A549 (cell line): Measurements from ENCODE around the gene UNC13A. TPM values are rescaled to one million over a fixed set of nuclear protein-coding genes. Genes with fewer than 3 reads are reported as not detected.
"Not testable (repeated sequence)": the region's sequence is repeated elsewhere in the genome, so short reads cannot be mapped to it uniquely, and the experiment has no call there.

Experiments
- ATAC-seq, 2 experiments: fragments of 200-7000 bp in 1 of 2; fragments of >200 bp in 1 of 2; cut with Nextera tagmentation in 1 of 2; cut with Tn5 transposase in 1 of 2; 3 replicates each; pipeline versions ENCODE4 v1.8.0 to v1.9.1; 2018 to 2020; ENCODE audit warnings: mild to moderate bottlenecking in 1 of 2, moderate library complexity in 1 of 2
- CTCF ChIA-PET: fragments of 300-600 bp; sonication (Branson Sonifier 250); formaldehyde crosslinking; extraction: SDS; loops from one replicate; lab custom pipeline; 2021; ENCODE audit warnings: antibody characterized with exemption, inconsistent platforms; lab: Yijun Ruan, JAX
- POLR2A ChIA-PET: fragments of 350-600 bp; formaldehyde crosslinking; extraction: SDS; loops from one replicate; lab custom pipeline; 2021; ENCODE audit warnings: antibody characterized with exemption, inconsistent platforms; lab: Yijun Ruan, JAX
- DNase-seq, 2 experiments: peaks; one replicate each; pipeline versions ENCODE4 v3.0.0 to v3.0.0-alpha.2; 2011 to 2016; ENCODE audit warnings: low read depth in 1 of 2, low spot score in 1 of 2
- FAIRE-seq: peaks from 2 replicates; lab custom pipeline; 2011; peaks lifted over from hg19 to GRCh38; lab: Jason Lieb, UNC
- H3K27ac ChIP-seq, 2 experiments: fragments of >200 bp; sonication (Bioruptor Twin); formaldehyde crosslinking; 3 replicates each; pipeline ENCODE4 v1.5.1; 2016 to 2017
- H3K4me1 ChIP-seq: fragments of >200 bp; sonication (Bioruptor Twin); formaldehyde crosslinking; 3 replicates; pipeline ENCODE4 v1.6.1; 2016
- H3K4me2 ChIP-seq: fragments of >200 bp; sonication (Bioruptor Twin); formaldehyde crosslinking; 3 replicates; pipeline ENCODE4 v1.6.1; 2016
- H3K4me3 ChIP-seq: fragments of >200 bp; sonication (Bioruptor Twin); formaldehyde crosslinking; 3 replicates; pipeline ENCODE4 v1.5.1; 2016
- H3K9me3 ChIP-seq: fragments of >200 bp; sonication (Bioruptor Twin); formaldehyde crosslinking; 3 replicates; pipeline ENCODE4 v1.6.1; 2016
- CEBPB ChIP-seq, 2 experiments: fragments of >200 bp in 1 of 2; sonication (Bioruptor Twin) in 1 of 2; formaldehyde crosslinking in 1 of 2; IDR thresholded peaks; 2 replicates each; pipeline ENCODE4 v1.6.1; 2012 to 2016
- CHD2 ChIP-seq: fragments of 150-350 bp; IDR thresholded peaks from 2 replicates; pipeline ENCODE4 v1.6.1; 2014; ENCODE audit warnings: low read length; ENCODE audit not compliant: partially characterized antibody
- EHMT2 ChIP-seq: fragments of 200-600 bp; sonication (generic); IDR thresholded peaks from 2 replicates; pipeline ENCODE4 v1.6.1; 2016; ENCODE audit warnings: antibody characterized with exemption, low read depth, mild to moderate bottlenecking, moderate library complexity
- ESRRA ChIP-seq: fragments of 150-350 bp; IDR thresholded peaks from 2 replicates; pipeline ENCODE4 v1.6.1; 2014; ENCODE audit warnings: mild to moderate bottlenecking, low read length, borderline replicate concordance
- GATA3 ChIP-seq: IDR thresholded peaks from 2 replicates; pipeline ENCODE4 v1.6.1; 2012; ENCODE audit warnings: borderline replicate concordance
- HEYL ChIP-seq: fragments of 250-450 bp; sonication (Bioruptor Pico); IDR thresholded peaks from 2 replicates; pipeline ENCODE4 v1.8.0; 2021; ENCODE audit warnings: mild to moderate bottlenecking, moderate library complexity
- HOXA7 ChIP-seq: fragments of 250-450 bp; sonication (Bioruptor Pico); IDR thresholded peaks from 2 replicates; pipeline ENCODE4 v1.5.0; 2020; ENCODE audit warnings: mild to moderate bottlenecking, moderate library complexity
- HOXB13 ChIP-seq: fragments of 250-450 bp; sonication (Bioruptor Pico); IDR thresholded peaks from 2 replicates; pipeline ENCODE4 v1.5.0; 2020; ENCODE audit warnings: low read depth, mild to moderate bottlenecking, moderate library complexity
- JUN ChIP-seq, 2 experiments: fragments of >200 bp; sonication (Bioruptor Twin); formaldehyde crosslinking; IDR thresholded peaks; 2 replicates in 1 of 2; 3 replicates in 1 of 2; pipeline ENCODE4 v1.6.1; 2016 to 2017
- JUNB ChIP-seq: fragments of >200 bp; sonication (Bioruptor Twin); formaldehyde crosslinking; IDR thresholded peaks from 2 replicates; pipeline ENCODE4 v1.6.1; 2016
- KDM5A ChIP-seq: fragments of 200-600 bp; sonication (generic); IDR thresholded peaks from 2 replicates; pipeline ENCODE4 v1.6.1; 2016; ENCODE audit warnings: antibody characterized with exemption, mild to moderate bottlenecking
- MAFK ChIP-seq: fragments of 450-650 bp; IDR thresholded peaks from 2 replicates; pipeline ENCODE4 v1.6.1; 2014; ENCODE audit not compliant: partially characterized antibody
- MYC ChIP-seq: IDR thresholded peaks from 2 replicates; pipeline ENCODE4 v1.6.1; 2012; ENCODE audit warnings: mild to moderate bottlenecking, inconsistent platforms, low read length, improper control_type of control experiment, borderline replicate concordance
- NR3C1 ChIP-seq: fragments of >200 bp; sonication (Bioruptor Twin); formaldehyde crosslinking; IDR thresholded peaks from 3 replicates; pipeline ENCODE4 v1.6.1; 2017
- POLR2A ChIP-seq: IDR thresholded peaks from 2 replicates; pipeline ENCODE4 v1.6.1; 2012; ENCODE audit warnings: mild to moderate bottlenecking, low read length
- RAD21 ChIP-seq, 2 experiments: fragments of >200 bp in 1 of 2; sonication (Bioruptor Twin) in 1 of 2; formaldehyde crosslinking in 1 of 2; IDR thresholded peaks in 1 of 2; conservative IDR thresholded peaks in 1 of 2; 2 replicates in 1 of 2; 3 replicates in 1 of 2; pipeline ENCODE4 v1.6.1; 2012 to 2018; ENCODE audit warnings: inconsistent platforms in 1 of 2
- RNF2 ChIP-seq: fragments of 200-600 bp; sonication (generic); IDR thresholded peaks from 2 replicates; pipeline ENCODE4 v1.6.1; 2016; ENCODE audit warnings: low read depth, mild to moderate bottlenecking, antibody characterized with exemption, moderate library complexity, borderline replicate concordance
- SMC3 ChIP-seq: fragments of >200 bp; sonication (Bioruptor Twin); formaldehyde crosslinking; IDR thresholded peaks from 3 replicates; pipeline ENCODE4 v1.6.1; 2018; ENCODE audit warnings: inconsistent platforms
- TP53 ChIP-seq: fragments of 250-450 bp; sonication (Bioruptor Pico); IDR thresholded peaks from 2 replicates; pipeline ENCODE4 v1.5.0; 2021; ENCODE audit warnings: mild to moderate bottlenecking, moderate library complexity
- ZC3H11A ChIP-seq: fragments of 450-650 bp; IDR thresholded peaks from 2 replicates; pipeline ENCODE4 v1.6.1; 2014; ENCODE audit warnings: antibody characterized with exemption, mild to moderate bottlenecking
- ZSCAN20 ChIP-seq: fragments of 250-450 bp; sonication (Bioruptor Pico); IDR thresholded peaks from 2 replicates; pipeline ENCODE4 v1.8.0; 2022; ENCODE audit warnings: mild to moderate bottlenecking, moderate library complexity
- WGBS: methylation state at CpG from one replicate; pipeline ENCODE4 v1.1.6; 2017; ENCODE audit errors: missing lambda C conversion rate; 5-methylcytosine and 5-hydroxymethylcytosine counted together
- polyA plus RNA-seq, 4 experiments: library from polyadenylated mRNA; depleted of rRNA in 3 of 4; stranded (reverse); fragments of >200 nt; fragmentation: RNase III in 1 of 4; extraction: RNeasy Plus Mini Kit Qiagen cat#74134 plus additional on column Dnase treatment in 1 of 4; gene quantifications; 2 replicates in 3 of 4; 3 replicates in 1 of 4; pipeline ENCODE4 v1.2.3, GENCODE V29; 2011 to 2017
- TF ChIP-seq, protein P1 (sequence below): fragments of >200 bp; sonication (Bioruptor Twin); formaldehyde crosslinking; IDR thresholded peaks from 2 replicates; pipeline ENCODE4 v1.6.1; 2016
- TF ChIP-seq, protein P2 (sequence below): fragments of 250-450 bp; sonication (Bioruptor Pico); IDR thresholded peaks from 2 replicates; pipeline ENCODE4 v1.5.0; 2021; ENCODE audit warnings: mild to moderate bottlenecking, moderate library complexity, borderline replicate concordance
- TF ChIP-seq, protein P3 (sequence below): IDR thresholded peaks from 2 replicates; pipeline ENCODE4 v1.6.1; 2012

The UNC13A gene
- polyA plus RNA-seq, 2 of the 4 experiments (the other 2 are of a cell fraction), result 3.1 to 4.2 TPM

DNA sequence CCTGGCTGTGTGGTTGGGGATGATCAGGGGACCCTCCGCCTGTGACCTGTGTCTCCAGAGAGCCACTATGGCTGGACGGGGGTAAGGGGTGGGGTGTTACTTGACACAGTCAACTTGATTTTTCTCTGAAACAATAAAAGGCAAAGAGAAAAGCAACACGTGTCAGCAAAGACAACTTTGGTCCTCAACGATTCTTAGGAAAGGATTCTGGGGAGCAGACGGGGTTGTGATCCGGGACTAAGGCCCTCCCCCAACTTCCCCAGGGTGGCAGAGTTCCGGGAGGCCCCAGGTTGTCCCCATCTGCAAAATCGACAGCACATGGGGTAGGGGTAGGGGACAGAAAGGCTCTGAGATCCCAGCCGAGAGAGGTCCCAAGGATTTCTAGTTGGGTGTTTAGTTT, 86.5 kb downstream of the UNC13A start:
- FAIRE-seq, result no peak
- H3K4me1 ChIP-seq, result peaks cover 6% of the 10 kb centered on the region; the same call in 2 of the 3 replicates
- 41% methylated on average over 8 of the region's 9 CpGs for WGBS
- CTCF ChIA-PET, result no interaction called here
- no peak overlapping the region for H3K4me2 ChIP-seq
- 0 out of 6 replicates have a peak overlapping the region, but pooled peaks of 1 of the 2 experiments have one; percentile 18 for H3K27ac ChIP-seq
- TF ChIP-seq HEYL (CRISPR knock-in tag) (no peak), ZC3H11A (no peak), POLR2A (no peak), NR3C1 (no peak)
- TF ChIP-seq, protein P1, sequence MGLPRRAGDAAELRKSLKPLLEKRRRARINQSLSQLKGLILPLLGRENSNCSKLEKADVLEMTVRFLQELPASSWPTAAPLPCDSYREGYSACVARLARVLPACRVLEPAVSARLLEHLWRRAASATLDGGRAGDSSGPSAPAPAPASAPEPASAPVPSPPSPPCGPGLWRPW, result no peak
- POLR2A ChIA-PET, result no interaction called here
- ATAC-seq, result no peak
- no peak overlapping the region for H3K4me3 ChIP-seq
- DNase-seq, result no peak
- no peaks in the 10 kb centered on the region for H3K9me3 ChIP-seq

DNA sequence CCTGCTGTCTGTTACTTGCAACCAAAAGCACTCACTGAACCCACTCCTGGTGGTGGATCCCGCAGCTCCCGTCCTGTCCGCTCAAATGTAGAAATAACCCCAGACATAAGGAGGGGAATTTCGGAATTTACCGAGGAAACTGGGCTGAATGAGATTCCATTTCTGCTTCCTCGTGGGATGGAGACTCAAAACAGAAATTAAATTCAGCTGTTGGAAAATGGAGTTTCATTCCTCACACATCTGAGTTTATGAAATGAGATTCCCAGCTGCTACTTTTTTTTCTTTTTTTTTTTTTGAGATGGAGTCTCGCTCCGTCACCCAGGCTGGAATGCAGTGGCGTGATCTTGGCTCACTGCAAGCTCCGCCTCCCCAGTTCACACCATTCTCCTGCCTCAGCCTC, 88.4 kb downstream of the UNC13A start:
- Histone ChIP-seq H3K4me1 (no peaks in the 10 kb centered on the region), H3K27ac (no peak overlapping the region), H3K4me3 (no peak overlapping the region), H3K9me3 (no peaks in the 10 kb centered on the region), H3K4me2 (no peak overlapping the region)
- POLR2A ChIA-PET, result no interaction called here
- FAIRE-seq, result no peak
- ATAC-seq, result no peak
- CTCF ChIA-PET, result interaction anchor here (1.0 kb wide), 1 partner anchor 26 kb away, joined by 3 read pairs; no protein-coding TSS in a partner anchor
- no peak for DNase-seq
- 70% methylated on average over 10 of the region's 10 CpGs for WGBS
- no peak for TF ChIP-seq SMC3
- no peak for TF ChIP-seq MAFK
- TF ChIP-seq GATA3, result no peak
- TF ChIP-seq CHD2, result no peak
- TF ChIP-seq, protein P2, sequence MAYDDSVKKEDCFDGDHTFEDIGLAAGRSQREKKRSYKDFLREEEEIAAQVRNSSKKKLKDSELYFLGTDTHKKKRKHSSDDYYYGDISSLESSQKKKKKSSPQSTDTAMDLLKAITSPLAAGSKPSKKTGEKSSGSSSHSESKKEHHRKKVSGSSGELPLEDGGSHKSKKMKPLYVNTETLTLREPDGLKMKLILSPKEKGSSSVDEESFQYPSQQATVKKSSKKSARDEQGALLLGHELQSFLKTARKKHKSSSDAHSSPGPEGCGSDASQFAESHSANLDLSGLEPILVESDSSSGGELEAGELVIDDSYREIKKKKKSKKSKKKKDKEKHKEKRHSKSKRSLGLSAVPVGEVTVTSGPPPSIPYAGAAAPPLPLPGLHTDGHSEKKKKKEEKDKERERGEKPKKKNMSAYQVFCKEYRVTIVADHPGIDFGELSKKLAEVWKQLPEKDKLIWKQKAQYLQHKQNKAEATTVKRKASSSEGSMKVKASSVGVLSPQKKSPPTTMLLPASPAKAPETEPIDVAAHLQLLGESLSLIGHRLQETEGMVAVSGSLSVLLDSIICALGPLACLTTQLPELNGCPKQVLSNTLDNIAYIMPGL (CRISPR knock-in tag), result no peak
- TF ChIP-seq TP53 (CRISPR knock-in tag), result no peak
- no peak for TF ChIP-seq JUNB
- TF ChIP-seq MYC, result no peak
- TF ChIP-seq HOXA7, result no peak
- no peak for TF ChIP-seq ESRRA
- no peak for TF ChIP-seq EHMT2
- no peak for TF ChIP-seq RAD21 (conservative IDR thresholded peaks at IDR 0.05 in 1 of 2, IDR thresholded peaks at IDR 0.05 in 1 of 2)
- no peak for TF ChIP-seq JUN (IDR thresholded peaks at IDR 0.05)
- no peak for TF ChIP-seq CEBPB (IDR thresholded peaks at IDR 0.05)
- no peak for TF ChIP-seq RNF2

DNA sequence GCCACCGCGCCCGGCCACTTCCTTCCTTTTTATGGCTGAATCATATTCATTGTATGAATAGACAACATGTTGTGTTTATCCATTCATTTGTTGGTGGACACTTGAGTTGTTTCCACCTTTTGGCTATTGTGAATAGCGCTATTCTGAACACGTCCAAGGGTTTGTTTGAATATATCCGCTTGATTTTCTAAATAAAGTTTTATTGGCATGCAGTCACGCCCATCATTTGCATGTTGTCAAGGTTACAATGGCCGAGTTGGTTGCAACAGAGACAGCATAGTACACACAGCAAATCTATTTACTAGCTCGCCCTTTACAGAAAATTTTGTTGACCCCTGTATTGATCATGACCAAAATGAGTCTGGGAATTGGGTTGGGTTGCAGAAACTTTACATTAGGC, 89.2 kb downstream of the UNC13A start:
- Histone ChIP-seq H3K4me3 (no peak overlapping the region), H3K9me3 (no peaks in the 10 kb centered on the region), H3K4me2 (no peak overlapping the region), H3K27ac (no peak overlapping the region), H3K4me1 (no peaks in the 10 kb centered on the region)
- DNase-seq (no peak), ATAC-seq (no peak), FAIRE-seq (no peak)
- POLR2A ChIA-PET, result no interaction called here
- WGBS, result 74% methylated on average over 9 of the region's 9 CpGs
- TF ChIP-seq ZSCAN20 (CRISPR knock-in tag), result no peak
- TF ChIP-seq CHD2, result no peak
- TF ChIP-seq, protein P3, sequence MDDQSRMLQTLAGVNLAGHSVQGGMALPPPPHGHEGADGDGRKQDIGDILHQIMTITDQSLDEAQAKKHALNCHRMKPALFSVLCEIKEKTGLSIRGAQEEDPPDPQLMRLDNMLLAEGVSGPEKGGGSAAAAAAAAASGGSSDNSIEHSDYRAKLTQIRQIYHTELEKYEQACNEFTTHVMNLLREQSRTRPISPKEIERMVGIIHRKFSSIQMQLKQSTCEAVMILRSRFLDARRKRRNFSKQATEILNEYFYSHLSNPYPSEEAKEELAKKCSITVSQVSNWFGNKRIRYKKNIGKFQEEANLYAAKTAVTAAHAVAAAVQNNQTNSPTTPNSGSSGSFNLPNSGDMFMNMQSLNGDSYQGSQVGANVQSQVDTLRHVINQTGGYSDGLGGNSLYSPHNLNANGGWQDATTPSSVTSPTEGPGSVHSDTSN, result no peak
- TF ChIP-seq ESRRA, result no peak
- TF ChIP-seq HOXA7, result no peak
- TF ChIP-seq KDM5A, result no peak
- TF ChIP-seq HOXB13 (CRISPR knock-in tag), result no peak
- CTCF ChIA-PET, result interaction anchor here (1.0 kb wide), 1 partner anchor 25 kb away, joined by 3 read pairs; no protein-coding TSS in a partner anchor

DNA sequence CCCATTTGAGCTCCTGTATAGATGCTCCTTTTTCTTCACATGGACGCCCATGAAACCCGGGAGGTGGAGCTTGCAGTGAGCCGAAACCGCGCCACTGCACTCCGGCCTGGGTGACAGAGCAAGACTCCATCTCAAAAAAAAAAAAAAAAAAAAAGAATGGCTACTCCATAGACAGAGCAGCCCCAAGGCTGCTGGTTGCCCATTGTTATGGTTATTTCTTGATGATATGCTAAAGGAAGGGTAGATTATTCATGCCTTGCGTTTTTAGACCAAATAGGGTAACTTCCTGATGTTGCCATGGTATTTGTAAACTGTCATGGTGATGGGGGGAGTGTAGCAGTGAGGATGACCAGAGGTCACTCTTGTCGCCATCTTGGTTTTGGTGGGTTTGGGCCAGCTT, 90.1 kb downstream of the UNC13A start:
- ATAC-seq, H3K4me3 ChIP-seq, POLR2A ChIA-PET, H3K4me1 ChIP-seq, FAIRE-seq, H3K4me2 ChIP-seq, H3K9me3 ChIP-seq, CTCF ChIA-PET, DNase-seq, H3K27ac ChIP-seq: not testable (repeated sequence)
- WGBS, result 87% methylated on average over 8 of the region's 8 CpGs

DNA sequence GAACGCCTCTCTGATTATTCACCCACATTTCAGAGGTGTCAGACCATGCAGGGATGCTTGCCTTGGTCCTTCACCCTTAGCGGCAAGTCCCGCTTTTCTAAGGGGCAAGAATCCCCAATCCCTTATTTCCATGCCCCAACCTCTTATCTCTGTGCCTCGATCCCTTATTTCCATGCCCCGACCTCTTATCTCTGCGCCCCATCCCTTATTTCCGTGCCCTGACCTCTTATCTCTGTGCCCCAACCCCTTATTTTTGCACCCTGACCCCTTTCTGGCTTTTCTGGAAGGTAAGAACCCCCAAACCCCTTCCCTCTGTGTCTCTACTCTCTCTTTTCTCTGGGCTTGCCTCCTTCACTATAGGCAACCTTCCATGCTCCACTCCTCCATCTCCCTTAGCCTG, 93.9 kb downstream of the UNC13A start:
- FAIRE-seq, result not testable (repeated sequence)

More for the DNA sequence above, 93.9 kb downstream of the UNC13A start:
- H3K4me3 ChIP-seq, H3K9me3 ChIP-seq, DNase-seq, CTCF ChIA-PET, H3K4me1 ChIP-seq, H3K4me2 ChIP-seq, H3K27ac ChIP-seq, ATAC-seq, POLR2A ChIA-PET: not testable (repeated sequence)
- WGBS, result 68% methylated on average over 7 of the region's 7 CpGs
